ENCODE measurements around the gene KRTAP10-2. TPM values are rescaled to one million over a fixed set of nuclear protein-coding genes. Genes with fewer than 3 reads are reported as not detected.

The KRTAP10-2 gene
- total RNA-seq, 1 experiment from 2014 or later, result not detected

DNA sequence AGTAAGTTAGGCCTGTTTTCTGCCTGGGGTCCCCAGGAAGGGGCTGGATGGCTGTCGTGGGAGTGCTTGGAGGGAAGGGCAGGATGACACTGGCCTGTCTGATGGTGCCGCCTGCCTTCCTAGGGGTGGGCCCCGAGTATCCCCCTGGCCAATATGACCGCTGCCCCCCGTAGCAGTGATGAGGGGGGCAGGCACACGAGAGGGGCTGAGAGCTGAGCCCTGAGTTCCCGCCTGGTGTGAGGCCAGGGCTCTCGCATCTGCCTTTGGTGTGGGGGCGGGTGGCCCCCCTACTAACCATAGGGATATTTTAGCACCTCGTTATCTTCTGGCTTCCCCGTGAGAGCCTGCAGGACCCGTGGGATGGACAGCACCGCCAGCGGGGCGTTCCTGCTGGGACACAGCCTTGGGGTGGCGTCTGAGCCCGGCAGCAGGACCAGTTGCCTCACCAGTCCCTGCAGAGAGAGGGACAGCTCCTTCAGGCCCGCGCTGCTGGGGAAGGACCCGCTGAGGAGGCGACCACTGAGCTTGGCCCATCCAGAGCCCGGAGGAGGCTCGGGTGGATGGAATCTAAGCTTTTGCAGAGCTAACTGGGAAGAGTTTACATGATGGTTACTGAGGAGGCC is 21.7 kb downstream of the KRTAP10-2 start:
- Mint-ChIP-seq H3K27me3 (ENCODE audit: low read depth) (peaks cover 7% of the 10 kb centered on the region), H3K36me3 (ENCODE audit: insufficient read depth in 1 of 3, low read depth in 3 of 3) (peaks cover 0 to 1% (median 0%) of the 10 kb centered on the region in 3 experiments; a peak in 1 of 7 replicates), H3K4me3 (no peak overlapping the region), H3K27ac (no peak overlapping the region), H3K4me1 (peaks cover 2 to 8% of the 10 kb centered on the region in 2 experiments; a peak in 3 of 4 replicates), H3K9me3 (peaks cover 0 to 1% of the 10 kb centered on the region in 2 experiments; a peak in 1 of 5 replicates)
- Histone ChIP-seq H3K23me2 (ENCODE audit: insufficient read length, low read depth, low read length, poor library complexity, severe bottlenecking) (no peaks in the 10 kb centered on the region), H3K79me1 (ENCODE audit: insufficient read depth, low read depth, low read length, poor library complexity, severe bottlenecking) (no peaks in the 10 kb centered on the region), H3K4ac (ENCODE audit: low read depth, low read length) (no peak overlapping the region), H2AFZ (ENCODE audit: low read length) (no peak overlapping the region), H2BK120ac (ENCODE audit: low read depth, low read length, poor library complexity, severe bottlenecking) (no peak overlapping the region), H3K4me2 (ENCODE audit: insufficient read depth, insufficient read length, low read length) (no peak overlapping the region), H2BK20ac (ENCODE audit: low read depth, low read length, poor library complexity, severe bottlenecking) (no peak overlapping the region), H4K8ac (replicated peaks; ENCODE audit: insufficient read length, low read depth, low read length) (no peak overlapping the region), H3K14ac (ENCODE audit: insufficient read depth, low read length) (no peak overlapping the region; the same call in 1 of the 2 replicates), H2BK15ac (ENCODE audit: low read depth, low read length) (no peak overlapping the region), H3K23ac (ENCODE audit: insufficient read length, low read depth, low read length) (no peak overlapping the region), H4K20me1 (ENCODE audit: control insufficient read depth, insufficient read depth, insufficient read length) (no peaks in the 10 kb centered on the region), H3K9me3 (ENCODE audit: control insufficient read depth, low read depth, low read length) (no peaks in the 10 kb centered on the region), H3K4me1 (ENCODE audit: insufficient read depth, low read length) (no peaks in the 10 kb centered on the region; the same call in 1 of the 2 replicates), H3K27ac (ENCODE audit: insufficient read length, low read depth, low read length) (no peak overlapping the region), H3T11ph (ENCODE audit: low read length) (no peak overlapping the region), H2BK12ac (ENCODE audit: insufficient read length, low read depth, low read length) (no peak overlapping the region), H3K9ac (ENCODE audit: extremely low read depth, insufficient read length, low read length) (no peak overlapping the region), H3K79me2 (ENCODE audit: insufficient read depth, low read length) (no peaks in the 10 kb centered on the region), H2BK5ac (ENCODE audit: insufficient read length, low read length) (no peak overlapping the region), H3K18ac (ENCODE audit: insufficient read length, low read depth, low read length) (no peak overlapping the region), H4K5ac (ENCODE audit: insufficient read length, low read depth, low read length) (no peak overlapping the region), H4K91ac (ENCODE audit: insufficient read length, low read depth, low read length) (no peak overlapping the region), H3K27me3 (ENCODE audit: insufficient read depth, low read length) (no peaks in the 10 kb centered on the region), H3K56ac (ENCODE audit: insufficient read length, low read depth, low read length) (no peak overlapping the region), H2AK5ac (ENCODE audit: insufficient read length, low read length) (no peak overlapping the region)
- peak; percentile 26 for DNase-seq
- no CpG with 5 or more reads among the region's 23 CpGs for WGBS (ENCODE audit: extremely low coverage, insufficient read length, low lambda C conversion rate)
- no peak for TF ChIP-seq CTCF (conservative IDR thresholded peaks at IDR 0.05)
